Natural killer cell (primary cell): ENCODE data around the gene ASTN2. TPM values are rescaled to one million over a fixed set of nuclear protein-coding genes. Genes with fewer than 3 reads are reported as not detected.

Source experiments
- ATAC-seq, 3 donors: fragments of 150-1000 bp in 2 of 3; fragments of 200-7000 bp in 1 of 3; cut with Tn5 transposase; 1 replicate in 1 of 3; 2 replicates in 2 of 3; pipeline ENCODE4 v1.10.0; 2021; ENCODE audit warnings: mild to moderate bottlenecking in 2 of 3, moderate library complexity in 2 of 3
- DNase-seq, 2 donors: peaks; one replicate each; pipeline versions ENCODE4 v3.0.0 to v3.0.0-alpha.2; 2013 to 2021; ENCODE audit warnings: mixed read lengths in 1 of 2
- H3K27ac ChIP-seq: one replicate; pipeline ENCODE4 v1.5.1; 2013; ENCODE audit warnings: mild to moderate bottlenecking, low read length
- H3K27me3 ChIP-seq: one replicate; pipeline ENCODE4 v1.6.1; 2013; ENCODE audit warnings: low read length; ENCODE audit not compliant: control insufficient read depth, insufficient read depth
- H3K36me3 ChIP-seq: one replicate; pipeline ENCODE4 v1.6.1; 2013; ENCODE audit warnings: low read length; ENCODE audit not compliant: control insufficient read depth, insufficient read depth
- H3K4me1 ChIP-seq: one replicate; pipeline ENCODE4 v1.6.1; 2013; ENCODE audit warnings: low read length; ENCODE audit not compliant: control insufficient read depth, insufficient read depth
- H3K4me3 ChIP-seq: one replicate; pipeline ENCODE4 v1.5.1; 2013; ENCODE audit warnings: low read length
- H3K9me3 ChIP-seq: one replicate; pipeline ENCODE4 v1.6.1; 2013; ENCODE audit warnings: low read length; ENCODE audit not compliant: control insufficient read depth, insufficient read depth
- H3K27ac Mint-ChIP-seq, 2 donors: one replicate each; pipeline ENCODE4 v1.8.0; 2022; ENCODE audit warnings: mild to moderate bottlenecking in 2 of 2, mixed read lengths in 2 of 2, moderate library complexity in 1 of 2
- H3K27me3 Mint-ChIP-seq, 2 donors: one replicate each; pipeline ENCODE4 v1.8.0; 2022; ENCODE audit warnings: low read depth in 2 of 2, mixed read lengths in 2 of 2
- H3K36me3 Mint-ChIP-seq: one replicate; pipeline ENCODE4 v1.8.0; 2022; ENCODE audit warnings: mixed read lengths
- H3K4me1 Mint-ChIP-seq, 2 donors: one replicate each; pipeline ENCODE4 v1.8.0; 2022; ENCODE audit warnings: mixed read lengths in 2 of 2
- H3K4me3 Mint-ChIP-seq: one replicate; pipeline ENCODE4 v1.8.0; 2022; ENCODE audit warnings: mild to moderate bottlenecking, moderate library complexity, mixed read lengths
- H3K9me3 Mint-ChIP-seq, 2 donors: one replicate each; pipeline ENCODE4 v1.8.0; 2022; ENCODE audit warnings: mixed read lengths in 2 of 2
- CTCF ChIP-seq: fragments of 200-600 bp; IDR thresholded peaks from one replicate; pipeline ENCODE4 v1.8.0; 2022; ENCODE audit warnings: antibody characterized with exemption
- WGBS: methylation state at CpG from one replicate; pipeline ENCODE4 v1.1.7; 2013; ENCODE audit warnings: missing lambda C conversion rate; ENCODE audit not compliant: insufficient coverage; 5-methylcytosine and 5-hydroxymethylcytosine counted together
- intact Hi-C: fragments of 100-400 bp; cut with micrococcal nuclease; formaldehyde crosslinking; loops from one replicate; pipeline ENCODE4 v1.14.2; 2022
- total RNA-seq, 4 donors: library from RNA; stranded (reverse); fragments of 120-200 nt in 1 of 4; gene quantifications; one replicate each; pipeline versions ENCODE4 v1.2.3 to v1.2.4, GENCODE V29; 2013 to 2022

ASTN2 gene
- total RNA-seq, 3 donors from 2014 or later (not counting 1 experiment from before 2014, with no cell fraction given), result 3.0 to 3.5 (median 3.2) TPM

GRCh38 chr9:117416856-117417255, 2.0 kb upstream of the ASTN2 start:
- Mint-ChIP-seq H3K27ac (no peak overlapping the region), H3K27me3 (peaks cover 17 to 21% of the 10 kb centered on the region in 2 donors), H3K4me1 (no peaks in the 10 kb centered on the region), H3K4me3 (no peak overlapping the region), H3K36me3 (no peaks in the 10 kb centered on the region), H3K9me3 (no peaks in the 10 kb centered on the region)
- no peaks in the 10 kb centered on the region for H3K9me3 ChIP-seq
- no peak overlapping the region for H3K27ac ChIP-seq
- intact Hi-C loops, result no loop called here
- 92% methylated on average over 2 of the region's 2 CpGs for WGBS
- no peak for TF ChIP-seq CTCF
- no peaks in the 10 kb centered on the region for H3K36me3 ChIP-seq
- H3K27me3 ChIP-seq, result peaks cover 34% of the 10 kb centered on the region
- H3K4me1 ChIP-seq, result peaks cover 3% of the 10 kb centered on the region
- ATAC-seq (no peak), DNase-seq (no peak)
- H3K4me3 ChIP-seq, result no peak overlapping the region

GRCh38 chr9:117415358-117415914, 579 bp upstream of the ASTN2 start:
- no peak overlapping the region for H3K27ac ChIP-seq
- no peak overlapping the region for H3K27ac Mint-ChIP-seq
- DNase-seq (no peak), ATAC-seq (no peak)
- H3K27me3 Mint-ChIP-seq, result peaks cover 23 to 34% of the 10 kb centered on the region in 2 donors
- no peaks in the 10 kb centered on the region for H3K9me3 Mint-ChIP-seq
- no peaks in the 10 kb centered on the region for H3K4me1 Mint-ChIP-seq
- peaks cover 34% of the 10 kb centered on the region for H3K27me3 ChIP-seq
- no peaks in the 10 kb centered on the region for H3K36me3 ChIP-seq
- no peaks in the 10 kb centered on the region for H3K36me3 Mint-ChIP-seq
- 11% methylated on average over 13 of the region's 13 CpGs for whole genome bisulfite sequencing
- H3K4me1 ChIP-seq, result peaks cover 3% of the 10 kb centered on the region
- H3K4me3 ChIP-seq, result no peak overlapping the region
- H3K4me3 Mint-ChIP-seq, result no peak overlapping the region
- H3K9me3 ChIP-seq, result no peaks in the 10 kb centered on the region
- TF ChIP-seq CTCF, result no peak
- intact Hi-C loops, result no loop called here

- H3K4me3 ChIP-seq, result no peak overlapping the region
- no peaks in the 10 kb centered on the region for H3K36me3 Mint-ChIP-seq
Measured at GRCh38 chr9:117414220-117414905, 494 bp downstream of the ASTN2 start.

More at GRCh38 chr9:117414220-117414905, 494 bp downstream of the ASTN2 start:
- peaks cover 30 to 40% of the 10 kb centered on the region in 2 donors for H3K27me3 Mint-ChIP-seq
- Histone ChIP-seq H3K4me1 (peaks cover 3% of the 10 kb centered on the region), H3K9me3 (no peaks in the 10 kb centered on the region), H3K36me3 (no peaks in the 10 kb centered on the region), H3K27me3 (peaks cover 34% of the 10 kb centered on the region), H3K27ac (no peak overlapping the region)
- no peak overlapping the region for H3K4me3 Mint-ChIP-seq
- ATAC-seq, result no peak
- DNase-seq, result no peak
- TF ChIP-seq CTCF, result no peak
- WGBS, result 2% methylated on average over 77 of the region's 77 CpGs
- H3K9me3 Mint-ChIP-seq, result no peaks in the 10 kb centered on the region
- intact Hi-C loops, result no loop called here
- no peak overlapping the region for H3K27ac Mint-ChIP-seq
- no peaks in the 10 kb centered on the region for H3K4me1 Mint-ChIP-seq
